PFSK-1 (cell line): Measurements from ENCODE around the gene LYSMD3.

Source experiments
- FOXP2 ChIP-seq: optimal IDR thresholded peaks from 2 replicates; pipeline ENCODE3; 2011; ENCODE audit warnings: borderline replicate concordance, control low read depth, inconsistent platforms; ENCODE audit not compliant: insufficient read depth; ENCODE audit errors: extremely low read length, extremely low read depth
- POLR2AphosphoS5 ChIP-seq: IDR thresholded peaks from 2 replicates; pipeline ENCODE4 v1.6.1; 2012; ENCODE audit warnings: low read depth, mild to moderate bottlenecking, control low read depth, low read length, moderate library complexity
- SIN3A ChIP-seq: IDR thresholded peaks from 2 replicates; pipeline ENCODE4 v1.6.1; 2012; ENCODE audit warnings: mild to moderate bottlenecking, low read length, moderate library complexity, borderline replicate concordance; ENCODE audit not compliant: insufficient read depth
- TAF1 ChIP-seq: IDR thresholded peaks from 2 replicates; pipeline ENCODE4 v1.6.1; 2012; ENCODE audit warnings: low read length, control low read depth, borderline replicate concordance; ENCODE audit not compliant: insufficient read depth
- TF ChIP-seq, protein P1 (sequence below), 2 experiments: IDR thresholded peaks; 2 replicates each; pipeline versions ENCODE4 v1.6.1 to v1.8.0; 2011 to 2012; ENCODE audit warnings: low read depth in 2 of 2, low read length in 2 of 2, control low read depth in 1 of 2, inconsistent platforms in 1 of 2, mild to moderate bottlenecking in 1 of 2, moderate library complexity in 1 of 2; ENCODE audit not compliant: insufficient read depth in 1 of 2

LYSMD3 gene

DNA sequence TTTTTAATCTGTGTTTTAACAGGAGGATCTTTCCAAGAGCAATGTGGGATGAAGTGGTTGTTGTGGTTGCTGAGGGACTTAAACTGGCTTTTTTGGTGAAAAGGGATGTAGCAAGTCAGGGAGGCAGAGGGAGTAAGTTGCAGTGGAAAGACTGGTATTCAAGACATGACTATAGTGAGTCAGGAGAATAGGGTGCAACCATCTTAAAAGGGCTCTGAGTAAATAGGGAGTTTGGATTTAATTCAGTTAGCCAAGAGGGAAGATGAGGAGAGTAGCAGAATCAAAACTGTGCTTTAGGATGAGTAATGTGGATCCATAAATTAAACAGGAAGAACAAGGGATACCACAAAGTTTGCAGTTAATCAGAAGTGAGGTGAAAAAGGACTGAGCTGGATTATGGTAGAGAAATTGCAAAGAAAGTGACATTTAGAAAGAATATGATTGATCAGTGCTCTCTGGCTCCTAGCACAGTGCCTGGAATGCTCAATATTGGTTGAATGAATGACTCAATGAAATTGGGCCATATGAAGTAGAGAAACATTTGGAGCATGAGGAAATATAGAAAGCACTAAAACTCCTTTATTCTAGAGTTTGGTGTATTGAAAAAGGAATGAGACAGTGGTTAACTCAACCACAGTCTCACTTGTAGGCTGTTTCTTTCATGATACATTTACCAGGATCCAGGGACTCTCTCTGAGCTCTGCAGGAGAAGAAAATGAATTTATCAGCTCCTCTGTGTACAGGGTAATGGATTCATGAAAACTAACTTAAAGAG is 49.6 kb downstream of the LYSMD3 start:
- no peak for TF ChIP-seq FOXP2

DNA sequence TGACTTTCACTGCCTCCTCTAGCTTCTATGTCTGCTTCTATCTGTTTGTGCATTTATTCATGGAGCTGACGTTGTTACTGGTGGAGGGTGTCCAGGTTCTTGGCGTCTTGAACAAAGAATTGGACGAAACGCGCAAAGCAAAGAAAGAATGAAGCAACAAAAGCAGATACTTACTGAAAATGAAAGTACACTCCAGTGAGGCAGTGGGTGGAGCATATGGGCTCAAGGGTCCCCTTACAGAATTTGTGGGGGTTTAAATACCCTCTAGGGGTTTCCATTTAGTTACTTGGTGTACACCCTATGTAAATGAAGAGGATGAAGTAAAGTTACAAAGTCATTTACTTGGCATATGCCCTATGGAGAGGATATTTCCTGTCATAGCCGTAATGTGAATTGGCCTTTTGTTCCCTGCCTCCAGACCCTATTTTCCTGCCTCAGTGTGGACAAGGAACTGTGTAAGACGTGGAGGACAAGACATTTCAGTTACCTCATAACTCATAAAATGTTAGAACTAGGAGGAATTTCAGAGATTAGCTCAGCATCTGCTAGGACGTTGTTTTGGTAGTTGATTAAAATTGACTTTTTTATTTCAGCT is 51.7 kb downstream of the LYSMD3 start:
- TF ChIP-seq, protein P1, sequence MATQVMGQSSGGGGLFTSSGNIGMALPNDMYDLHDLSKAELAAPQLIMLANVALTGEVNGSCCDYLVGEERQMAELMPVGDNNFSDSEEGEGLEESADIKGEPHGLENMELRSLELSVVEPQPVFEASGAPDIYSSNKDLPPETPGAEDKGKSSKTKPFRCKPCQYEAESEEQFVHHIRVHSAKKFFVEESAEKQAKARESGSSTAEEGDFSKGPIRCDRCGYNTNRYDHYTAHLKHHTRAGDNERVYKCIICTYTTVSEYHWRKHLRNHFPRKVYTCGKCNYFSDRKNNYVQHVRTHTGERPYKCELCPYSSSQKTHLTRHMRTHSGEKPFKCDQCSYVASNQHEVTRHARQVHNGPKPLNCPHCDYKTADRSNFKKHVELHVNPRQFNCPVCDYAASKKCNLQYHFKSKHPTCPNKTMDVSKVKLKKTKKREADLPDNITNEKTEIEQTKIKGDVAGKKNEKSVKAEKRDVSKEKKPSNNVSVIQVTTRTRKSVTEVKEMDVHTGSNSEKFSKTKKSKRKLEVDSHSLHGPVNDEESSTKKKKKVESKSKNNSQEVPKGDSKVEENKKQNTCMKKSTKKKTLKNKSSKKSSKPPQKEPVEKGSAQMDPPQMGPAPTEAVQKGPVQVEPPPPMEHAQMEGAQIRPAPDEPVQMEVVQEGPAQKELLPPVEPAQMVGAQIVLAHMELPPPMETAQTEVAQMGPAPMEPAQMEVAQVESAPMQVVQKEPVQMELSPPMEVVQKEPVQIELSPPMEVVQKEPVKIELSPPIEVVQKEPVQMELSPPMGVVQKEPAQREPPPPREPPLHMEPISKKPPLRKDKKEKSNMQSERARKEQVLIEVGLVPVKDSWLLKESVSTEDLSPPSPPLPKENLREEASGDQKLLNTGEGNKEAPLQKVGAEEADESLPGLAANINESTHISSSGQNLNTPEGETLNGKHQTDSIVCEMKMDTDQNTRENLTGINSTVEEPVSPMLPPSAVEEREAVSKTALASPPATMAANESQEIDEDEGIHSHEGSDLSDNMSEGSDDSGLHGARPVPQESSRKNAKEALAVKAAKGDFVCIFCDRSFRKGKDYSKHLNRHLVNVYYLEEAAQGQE (IDR thresholded peaks at IDR 0.05; ENCODE audit: insufficient read depth in 1 of 2, low read depth in 2 of 2, low read length in 2 of 2): no peak
- TF ChIP-seq SIN3A (no peak), FOXP2 (no peak), POLR2AphosphoS5 (no peak), TAF1 (no peak)

DNA sequence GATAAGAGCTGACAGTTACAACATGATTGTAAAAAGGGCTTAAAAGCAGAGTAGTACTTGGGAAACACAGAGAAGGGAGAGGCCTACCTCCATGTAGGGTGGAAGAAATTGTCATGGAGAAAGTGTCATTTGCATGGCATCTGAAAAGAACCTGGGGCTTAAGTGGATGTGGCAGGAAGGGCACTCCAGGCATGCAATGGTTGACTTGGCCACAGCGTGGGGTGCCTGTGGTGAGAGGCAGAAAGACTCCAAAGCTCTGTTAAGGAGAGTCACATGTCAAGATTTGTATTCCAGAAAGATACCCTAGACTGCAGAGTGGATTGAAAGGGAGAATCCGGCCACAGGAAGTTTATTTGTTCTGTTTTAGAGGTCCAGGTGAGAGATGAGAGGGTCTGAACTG is 52.3 kb downstream of the LYSMD3 start:
- TF ChIP-seq FOXP2: no peak
- no peak for TF ChIP-seq TAF1
- no peak for TF ChIP-seq POLR2AphosphoS5
- TF ChIP-seq, protein P1 (IDR thresholded peaks at IDR 0.05; ENCODE audit: insufficient read depth in 1 of 2, low read depth in 2 of 2, low read length in 2 of 2): no peak
- TF ChIP-seq SIN3A: no peak

DNA sequence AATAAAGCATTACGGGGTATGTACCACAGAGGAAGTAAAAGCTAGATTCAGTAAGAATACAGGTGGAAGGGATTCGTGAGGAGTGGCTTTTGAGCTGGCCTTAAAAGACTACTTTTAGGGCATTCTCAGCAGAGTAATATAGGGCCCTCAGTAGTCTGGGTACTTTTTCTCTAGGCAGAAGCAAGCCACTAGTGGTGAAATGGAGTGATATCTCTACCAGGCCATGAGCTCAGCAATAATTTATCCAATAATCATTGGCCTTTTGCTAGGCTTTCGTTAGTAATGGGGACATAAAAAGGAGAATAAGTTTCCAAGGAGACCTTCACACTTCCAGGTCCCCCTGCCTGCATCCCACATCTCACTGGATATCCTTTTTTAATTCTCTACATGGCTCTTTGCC is 53.0 kb downstream of the LYSMD3 start:
- TF ChIP-seq SIN3A (no peak), POLR2AphosphoS5 (no peak), FOXP2 (no peak), TAF1 (no peak)
- TF ChIP-seq, protein P1 (IDR thresholded peaks at IDR 0.05; ENCODE audit: insufficient read depth in 1 of 2, low read depth in 2 of 2, low read length in 2 of 2): no peak

DNA sequence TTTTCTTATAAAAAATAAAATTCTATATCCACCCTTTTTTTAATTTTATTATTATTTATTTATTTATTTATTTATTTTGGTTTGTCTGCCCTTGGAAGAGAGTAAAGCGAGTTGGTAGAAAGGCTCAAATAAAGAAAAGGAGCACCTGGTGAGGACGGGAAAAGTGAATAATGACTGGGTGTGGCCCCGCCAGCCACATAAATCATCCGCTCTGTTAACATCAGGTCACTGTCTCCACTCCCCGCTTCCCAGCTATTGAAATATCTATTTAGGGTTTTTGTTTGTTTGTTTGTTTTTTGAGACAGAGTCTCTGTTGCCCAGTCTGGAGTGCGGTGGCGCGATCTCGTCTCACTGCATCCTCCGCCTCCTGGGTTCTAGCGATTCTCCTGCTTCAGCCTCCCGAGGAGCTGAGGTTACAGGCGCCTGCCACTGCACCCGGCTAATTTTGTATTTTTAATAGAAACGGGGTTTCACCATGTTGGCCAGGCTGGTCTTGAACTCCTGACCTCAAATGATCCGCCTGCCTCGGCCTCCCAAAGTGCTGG is 53.9 kb downstream of the LYSMD3 start:
- TF ChIP-seq, protein P1 (IDR thresholded peaks at IDR 0.05; ENCODE audit: insufficient read depth in 1 of 2, low read depth in 2 of 2, low read length in 2 of 2): no peak
- TF ChIP-seq POLR2AphosphoS5: no peak
- TF ChIP-seq SIN3A: no peak
- TF ChIP-seq TAF1: no peak
- no peak for TF ChIP-seq FOXP2
